ENCODE measurements around the gene MLLT3. TPM values are rescaled to one million over a fixed set of nuclear protein-coding genes. Genes with fewer than 3 reads are reported as not detected.

Gene MLLT3
- total and polyA plus RNA-seq, 2 donors (not counting 3 experiments of a cell fraction or from before 2014, with no cell fraction given): 6.1 to 10.0 TPM

DNA sequence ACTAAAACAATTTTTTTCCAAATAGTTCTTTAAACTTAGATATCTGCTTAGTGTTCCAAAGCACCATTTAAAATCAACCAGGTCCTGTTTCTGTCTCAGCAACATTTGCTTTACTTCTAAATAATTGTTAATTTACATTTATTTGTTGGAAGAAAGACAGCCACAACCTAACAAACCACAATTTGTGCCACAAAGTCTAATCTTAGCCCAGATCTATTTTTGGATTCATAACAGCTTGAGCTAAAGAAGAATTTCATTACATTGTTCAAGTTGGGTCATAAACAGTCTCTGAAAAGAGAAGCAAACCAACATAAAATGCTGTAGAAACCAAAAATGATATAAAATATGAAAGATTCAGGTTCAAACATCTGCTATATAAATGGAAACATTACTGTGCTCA is 24.4 kb downstream of the MLLT3 start:
- Histone ChIP-seq H3K4me1 (ENCODE audit: control insufficient read depth, extremely low read depth, insufficient read depth, low read length) (peaks cover under 1% of the 10 kb centered on the region), H3K9me1 (replicated peaks; ENCODE audit: control insufficient read depth, extremely low read depth, insufficient read depth, low read length) (no peaks in the 10 kb centered on the region), H3K27me3 (ENCODE audit: control insufficient read depth in 2 of 2, insufficient read depth in 2 of 2, low read length in 2 of 2) (no peaks in the 10 kb centered on the region), H4K20me1 (replicated peaks; ENCODE audit: control insufficient read depth, extremely low read depth, insufficient read depth, low read length) (no peaks in the 10 kb centered on the region), H3K4me2 (ENCODE audit: insufficient read depth, low read length) (no peak overlapping the region), H3K27ac (ENCODE audit: insufficient read depth, low read depth, low read length) (no peak overlapping the region), H3K79me2 (ENCODE audit: control insufficient read depth, insufficient read depth, low read length) (no peaks in the 10 kb centered on the region), H3K9ac (replicated peaks; ENCODE audit: extremely low read depth, insufficient read depth, low read length) (no peak overlapping the region), H3K9me3 (replicated peaks; ENCODE audit: control insufficient read depth, insufficient read depth, low read length) (no peaks in the 10 kb centered on the region), H2AFZ (ENCODE audit: low read depth, low read length) (no peak overlapping the region), H3K4me3 (replicated peaks in 1 of 3; ENCODE audit: insufficient read depth in 1 of 3, low read depth in 1 of 3, low read length in 3 of 3) (no peak overlapping the region), H3K36me3 (ENCODE audit: control insufficient read depth in 2 of 2, extremely low read depth in 1 of 2, insufficient read depth in 2 of 2, low read length in 2 of 2) (no peaks in the 10 kb centered on the region)
- intact Hi-C loops (cut with micrococcal nuclease) (no loop called here), dilution Hi-C loops (cut with MboI; ENCODE audit: extremely low pct_ligation_motif_present, low sequenced_read_pairs) (no loop called here)
- BruUV-seq (replicated peaks): no TSS peak
- ChIA-PET POLR2A (no interaction called here), CTCF (interaction anchor here (1.0 kb wide), 1 partner anchor 14 kb away, joined by 3 read pairs; no protein-coding TSS in a partner anchor)
- FAIRE-seq: no peak
- DNase-seq (ENCODE audit: low read depth, low spot score): no peak
- no peak for TF ChIP-seq FOS (IDR thresholded peaks at IDR 0.05; ENCODE audit: borderline replicate concordance, insufficient read depth, low read length)
- TF ChIP-seq MYC (IDR thresholded peaks at IDR 0.05; ENCODE audit: low read depth, low read length): no peak
- no peak for TF ChIP-seq POLR2AphosphoS5 (IDR thresholded peaks at IDR 0.05; ENCODE audit: insufficient read depth, low read depth, low read length)
- TF ChIP-seq POLR2A (IDR thresholded peaks at IDR 0.05; ENCODE audit: low read depth, low read length): no peak
- TF ChIP-seq, protein P1, sequence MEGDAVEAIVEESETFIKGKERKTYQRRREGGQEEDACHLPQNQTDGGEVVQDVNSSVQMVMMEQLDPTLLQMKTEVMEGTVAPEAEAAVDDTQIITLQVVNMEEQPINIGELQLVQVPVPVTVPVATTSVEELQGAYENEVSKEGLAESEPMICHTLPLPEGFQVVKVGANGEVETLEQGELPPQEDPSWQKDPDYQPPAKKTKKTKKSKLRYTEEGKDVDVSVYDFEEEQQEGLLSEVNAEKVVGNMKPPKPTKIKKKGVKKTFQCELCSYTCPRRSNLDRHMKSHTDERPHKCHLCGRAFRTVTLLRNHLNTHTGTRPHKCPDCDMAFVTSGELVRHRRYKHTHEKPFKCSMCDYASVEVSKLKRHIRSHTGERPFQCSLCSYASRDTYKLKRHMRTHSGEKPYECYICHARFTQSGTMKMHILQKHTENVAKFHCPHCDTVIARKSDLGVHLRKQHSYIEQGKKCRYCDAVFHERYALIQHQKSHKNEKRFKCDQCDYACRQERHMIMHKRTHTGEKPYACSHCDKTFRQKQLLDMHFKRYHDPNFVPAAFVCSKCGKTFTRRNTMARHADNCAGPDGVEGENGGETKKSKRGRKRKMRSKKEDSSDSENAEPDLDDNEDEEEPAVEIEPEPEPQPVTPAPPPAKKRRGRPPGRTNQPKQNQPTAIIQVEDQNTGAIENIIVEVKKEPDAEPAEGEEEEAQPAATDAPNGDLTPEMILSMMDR (IDR thresholded peaks at IDR 0.05; ENCODE audit: extremely low read depth in 1 of 2, insufficient read depth in 1 of 2, low read depth in 1 of 2, low read length in 2 of 2): no peak
- TF ChIP-seq JUN (IDR thresholded peaks at IDR 0.05; ENCODE audit: borderline replicate concordance, insufficient read depth, insufficient read length, low read depth): no peak

DNA sequence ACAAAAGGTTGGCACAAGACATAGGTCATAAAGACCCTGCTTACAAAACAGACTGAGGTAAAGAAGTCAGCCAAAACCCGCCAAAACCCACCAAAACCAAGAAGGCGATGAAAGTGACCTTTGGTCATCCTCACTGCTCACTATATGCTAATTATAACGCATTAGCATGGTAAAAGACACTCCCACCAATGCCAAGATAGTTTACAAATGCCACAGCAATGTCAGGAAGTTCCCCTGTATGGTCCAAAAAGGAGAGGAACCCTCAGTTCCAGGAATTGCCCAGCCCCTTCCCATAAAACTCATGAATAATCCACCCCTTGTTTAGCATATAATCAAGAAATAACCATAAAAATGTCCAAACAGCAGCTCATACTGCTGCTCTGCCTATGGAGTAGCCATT is 27.7 kb downstream of the MLLT3 start:
- no peaks in the 10 kb centered on the region for H4K20me1 ChIP-seq (replicated peaks; ENCODE audit: control insufficient read depth, extremely low read depth, insufficient read depth, low read length)
- intact Hi-C loops (cut with micrococcal nuclease): no loop called here
- no peak overlapping the region for H3K9ac ChIP-seq (replicated peaks; ENCODE audit: extremely low read depth, insufficient read depth, low read length)
- H3K9me3 ChIP-seq (replicated peaks; ENCODE audit: control insufficient read depth, insufficient read depth, low read length): no peaks in the 10 kb centered on the region
- H3K27me3 ChIP-seq (ENCODE audit: control insufficient read depth in 2 of 2, insufficient read depth in 2 of 2, low read length in 2 of 2): no peaks in the 10 kb centered on the region
- H2AFZ ChIP-seq (ENCODE audit: low read depth, low read length): no peak overlapping the region
- no peaks in the 10 kb centered on the region for H3K79me2 ChIP-seq (ENCODE audit: control insufficient read depth, insufficient read depth, low read length)
- TF ChIP-seq, protein P2, sequence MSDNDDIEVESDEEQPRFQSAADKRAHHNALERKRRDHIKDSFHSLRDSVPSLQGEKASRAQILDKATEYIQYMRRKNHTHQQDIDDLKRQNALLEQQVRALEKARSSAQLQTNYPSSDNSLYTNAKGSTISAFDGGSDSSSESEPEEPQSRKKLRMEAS (IDR thresholded peaks at IDR 0.05; ENCODE audit: insufficient read depth, insufficient read length): no peak
- TF ChIP-seq, protein P1 (IDR thresholded peaks at IDR 0.05; ENCODE audit: extremely low read depth in 1 of 2, insufficient read depth in 1 of 2, low read depth in 1 of 2, low read length in 2 of 2): no peak
- no peak for TF ChIP-seq POLR2AphosphoS5 (IDR thresholded peaks at IDR 0.05; ENCODE audit: insufficient read depth, low read depth, low read length)
- FAIRE-seq: no peak
- BruUV-seq (replicated peaks): no TSS peak
- CTCF ChIA-PET: interaction anchor here (3.6 kb wide), 1 partner anchor 15 kb away, joined by 11 read pairs; no protein-coding TSS in a partner anchor
- POLR2A ChIA-PET: no interaction called here
- H3K27ac ChIP-seq (ENCODE audit: insufficient read depth, low read depth, low read length): no peak overlapping the region
- no peak for DNase-seq (ENCODE audit: low read depth, low spot score)
- H3K36me3 ChIP-seq (ENCODE audit: control insufficient read depth in 2 of 2, extremely low read depth in 1 of 2, insufficient read depth in 2 of 2, low read length in 2 of 2): no peaks in the 10 kb centered on the region
- no peaks in the 10 kb centered on the region for H3K9me1 ChIP-seq (replicated peaks; ENCODE audit: control insufficient read depth, extremely low read depth, insufficient read depth, low read length)
- dilution Hi-C loops (cut with MboI; ENCODE audit: extremely low pct_ligation_motif_present, low sequenced_read_pairs): no loop called here
- no peak overlapping the region for H3K4me2 ChIP-seq (ENCODE audit: insufficient read depth, low read length)
- H3K4me3 ChIP-seq (replicated peaks in 1 of 3; ENCODE audit: insufficient read depth in 1 of 3, low read depth in 1 of 3, low read length in 3 of 3): no peak overlapping the region
- H3K4me1 ChIP-seq (ENCODE audit: control insufficient read depth, extremely low read depth, insufficient read depth, low read length): peaks cover 4% of the 10 kb centered on the region

Data from endothelial cell of umbilical vein (primary cell).